Stimulated activated CD8-positive, alpha-beta memory T cell treated with anti-CD3 and anti-CD28 coated beads, Interleukin-15, amount 100 ng/mL, for 48 hours (primary cell): ENCODE data around the gene FRMD4A.
"Not testable (repeated sequence)": the region's sequence is repeated elsewhere in the genome, so short reads cannot be mapped to it uniquely, and the experiment has no call there.

Experiments
- DNase-seq, 2 donors: peaks; one replicate each; pipeline ENCODE4 v3.0.0-alpha.2; 2020; ENCODE audit warnings: low read depth in 2 of 2

FRMD4A gene

GRCh38 chr10:14102056-14102455 is 228.7 kb downstream of the FRMD4A start:
- DNase-seq, result no peak

- DNase-seq, result no peak
Measured at GRCh38 chr10:14099885-14100284, 230.8 kb downstream of the FRMD4A start.

GRCh38 chr10:14093730-14094484 is 236.8 kb downstream of the FRMD4A start:
- DNase-seq, result no peak

- no peak for DNase-seq
Measured at GRCh38 chr10:14092799-14093198, 237.9 kb downstream of the FRMD4A start.

GRCh38 chr10:14089556-14090292 is 241.0 kb downstream of the FRMD4A start:
- DNase-seq, result no peak

- no peak for DNase-seq
Measured at GRCh38 chr10:14087566-14087965, 243.2 kb downstream of the FRMD4A start.

GRCh38 chr10:14086596-14086995 is 244.1 kb downstream of the FRMD4A start:
- DNase-seq, result no peak

GRCh38 chr10:14084875-14085274 is 245.8 kb downstream of the FRMD4A start:
- DNase-seq, result no peak

- no peak for DNase-seq
Measured at GRCh38 chr10:14080795-14081194, 249.9 kb downstream of the FRMD4A start.

GRCh38 chr10:14077430-14077829 is 253.3 kb downstream of the FRMD4A start:
- no peak for DNase-seq

- no peak for DNase-seq
Measured at GRCh38 chr10:14074062-14074884, 256.5 kb downstream of the FRMD4A start.

GRCh38 chr10:14072541-14072940 is 258.2 kb downstream of the FRMD4A start:
- DNase-seq, result no peak

GRCh38 chr10:14071956-14072355 is 258.8 kb downstream of the FRMD4A start:
- DNase-seq, result no peak

- no peak for DNase-seq
Measured at GRCh38 chr10:14068601-14069250, 262.0 kb downstream of the FRMD4A start.

- DNase-seq, result not testable (repeated sequence)
Measured at GRCh38 chr10:14067638-14068037, 263.1 kb downstream of the FRMD4A start.

GRCh38 chr10:14066106-14066505 is 264.6 kb downstream of the FRMD4A start:
- DNase-seq, result no peak

- no peak for DNase-seq
Measured at GRCh38 chr10:14063531-14064285, 267.0 kb downstream of the FRMD4A start.

GRCh38 chr10:14062528-14063260 is 268.0 kb downstream of the FRMD4A start:
- no peak for DNase-seq

- no peak for DNase-seq
Measured at GRCh38 chr10:14060320-14061070, 270.2 kb downstream of the FRMD4A start.
